Skin of body (tissue), 2 donors: ENCODE results near the gene GCC2. TPM values are rescaled to one million over a fixed set of nuclear protein-coding genes. Genes with fewer than 3 reads are reported as not detected.
A peak's percentile ranks its signal among the peaks of the same experiment; 100 is the strongest.
"Not testable (repeated sequence)": the region's sequence is repeated elsewhere in the genome, so short reads cannot be mapped to it uniquely, and the experiment has no call there.

Experiments
- DNase-seq: peaks from one replicate; lab custom pipeline; 2025; lab: John Stamatoyannopoulos, UW
- total RNA-seq: library from RNA; depleted of rRNA; stranded (reverse); fragments of >200 nt; gene quantifications from one replicate; pipeline ENCODE4 v1.2.3, GENCODE V29; 2014

Gene GCC2
- total RNA-seq, 1 donor from 2014 or later: 45.7 TPM

DNA sequence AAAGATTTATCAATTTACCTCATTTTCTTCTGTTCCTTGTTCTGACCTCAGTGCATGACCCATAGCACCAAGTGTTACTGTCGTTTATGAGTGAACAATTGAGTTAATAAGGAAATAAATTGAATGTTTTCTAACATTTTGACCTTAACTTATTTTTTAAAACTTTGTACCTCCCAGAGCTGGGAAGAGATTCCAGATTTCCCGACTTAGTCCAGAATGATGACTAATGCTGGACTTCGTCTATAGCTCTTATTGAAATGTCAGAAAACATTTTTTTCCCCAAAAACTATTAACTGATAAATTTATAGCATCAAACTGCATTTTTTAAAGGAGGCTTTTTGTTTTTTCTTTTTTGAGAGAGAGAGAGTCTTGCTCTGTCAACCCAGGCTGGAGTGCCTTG is 63.4 kb downstream of the GCC2 start:
- DNase-seq: peak; percentile 32

DNA sequence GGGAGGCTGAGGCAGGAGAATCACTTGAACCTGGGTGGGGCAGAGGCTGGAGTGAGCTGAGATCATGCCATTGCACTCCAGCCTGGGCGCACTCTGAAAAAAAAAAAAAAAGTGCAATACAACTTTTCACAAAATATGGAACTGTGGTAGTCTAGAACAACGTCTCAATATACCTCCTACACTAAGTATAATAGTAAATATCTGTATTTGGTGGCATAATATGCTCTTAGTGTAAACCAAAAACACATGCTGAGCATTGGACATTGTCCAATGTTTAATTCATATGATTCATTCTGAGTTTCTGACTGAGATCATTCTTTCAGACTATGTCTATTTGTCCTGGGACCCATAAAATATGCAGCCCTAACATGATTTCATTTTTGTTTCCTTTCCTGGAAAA is 65.5 kb downstream of the GCC2 start:
- DNase-seq: peak; percentile 52

DNA sequence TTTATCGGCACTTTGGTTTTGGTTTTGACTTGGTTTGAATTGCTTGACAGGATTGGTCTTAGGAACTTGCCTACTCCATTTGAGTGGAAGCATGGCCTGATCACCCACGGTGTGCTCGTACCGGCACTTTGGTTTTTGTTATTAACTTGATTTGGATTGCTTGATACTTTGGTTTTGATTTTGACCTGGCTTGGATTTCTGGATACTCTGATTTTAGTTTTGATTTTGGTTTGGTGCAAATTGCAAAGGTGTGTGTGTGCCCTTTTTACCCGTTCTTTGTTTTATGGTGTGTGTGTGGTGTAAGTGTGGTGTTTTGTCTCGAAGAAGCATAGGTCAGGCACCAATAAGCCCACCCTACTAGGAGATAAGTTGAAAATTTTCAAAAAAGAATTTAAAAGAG is 75.7 kb downstream of the GCC2 start:
- DNase-seq: not testable (repeated sequence)

DNA sequence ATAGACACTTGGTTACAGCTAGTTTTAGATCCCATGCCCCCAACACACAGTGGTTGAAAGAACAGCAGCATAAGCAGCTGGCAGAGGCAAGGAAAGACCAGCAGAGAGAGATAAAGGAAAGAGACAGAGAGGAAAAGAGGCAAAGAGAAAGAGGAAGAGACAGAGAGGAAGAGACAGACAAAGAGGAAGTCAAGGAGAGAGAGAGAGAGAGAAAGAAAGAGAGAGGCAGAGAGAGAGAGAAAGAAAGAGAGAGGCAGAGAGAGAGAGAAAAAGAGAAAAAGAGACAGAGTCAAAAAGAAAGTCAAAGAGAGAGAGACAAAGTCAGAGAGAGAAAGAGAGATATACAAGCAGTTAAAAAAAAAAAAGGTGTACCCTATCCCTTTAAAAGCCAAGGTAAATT is 76.3 kb downstream of the GCC2 start:
- DNase-seq: not testable (repeated sequence)

DNA sequence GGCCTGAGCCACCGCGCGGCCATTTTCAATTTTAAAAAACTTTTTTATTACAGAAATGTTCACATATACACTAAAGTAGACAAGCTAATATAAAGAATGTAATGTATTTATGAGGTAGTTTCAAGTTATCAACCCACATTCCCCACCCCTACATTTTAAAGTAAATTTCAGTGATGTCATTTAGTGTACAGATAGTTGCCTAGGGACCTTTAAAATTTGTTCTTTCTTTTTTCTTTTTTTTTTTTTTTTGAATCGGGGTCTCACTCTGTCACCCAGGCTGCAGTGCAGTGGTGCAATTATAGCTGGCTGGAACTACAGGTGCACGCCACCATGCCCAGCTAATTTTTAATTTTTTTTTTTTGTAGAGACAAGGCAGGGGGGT is 82.7 kb downstream of the GCC2 start:
- no peak for DNase-seq

DNA sequence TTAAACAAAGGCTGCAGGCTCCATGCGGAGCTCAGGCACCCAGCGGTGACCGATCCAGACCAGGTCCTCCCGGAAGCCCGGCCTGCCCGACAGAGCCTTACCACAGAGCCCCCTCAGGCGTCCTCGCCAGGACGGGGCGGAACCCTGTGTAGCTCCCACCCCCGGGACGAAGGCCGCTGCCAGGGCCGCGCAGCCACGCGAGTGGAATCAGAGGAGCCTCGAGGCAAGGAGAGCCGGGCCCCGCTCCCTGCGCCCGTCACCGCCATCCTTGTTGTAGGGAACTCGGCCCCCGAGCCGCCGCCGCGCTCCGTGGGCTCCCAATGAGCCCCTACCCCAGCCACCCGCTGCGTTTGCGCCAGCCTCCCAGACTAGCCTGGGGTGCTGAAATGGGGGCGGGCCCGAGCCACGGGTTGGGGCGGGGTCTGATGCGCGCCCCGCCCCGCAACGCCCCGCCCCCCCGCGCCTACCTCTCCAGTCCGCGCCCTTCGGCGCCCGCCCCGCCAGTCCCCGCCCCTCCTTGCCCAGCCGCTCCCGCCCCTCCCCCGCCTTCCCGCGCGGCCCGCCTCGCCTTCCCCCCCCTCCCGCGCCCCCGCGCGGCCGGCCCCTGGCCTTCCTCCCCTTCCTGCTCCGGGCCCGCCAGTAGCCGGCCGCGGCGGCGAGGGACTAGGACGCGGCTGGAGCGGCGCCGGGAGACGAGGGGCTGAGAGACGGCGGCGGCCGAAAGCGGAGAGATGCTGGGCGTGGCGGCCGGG is 85.0 kb downstream of the GCC2 start, which contains the start of gene LIMS1:
TSS of gene LIMS1 (plus strand) at position 639 of the 752 bp plus-strand sequence. CDS start at position 732, 93 bp downstream.
- peak; percentile 90 for DNase-seq

DNA sequence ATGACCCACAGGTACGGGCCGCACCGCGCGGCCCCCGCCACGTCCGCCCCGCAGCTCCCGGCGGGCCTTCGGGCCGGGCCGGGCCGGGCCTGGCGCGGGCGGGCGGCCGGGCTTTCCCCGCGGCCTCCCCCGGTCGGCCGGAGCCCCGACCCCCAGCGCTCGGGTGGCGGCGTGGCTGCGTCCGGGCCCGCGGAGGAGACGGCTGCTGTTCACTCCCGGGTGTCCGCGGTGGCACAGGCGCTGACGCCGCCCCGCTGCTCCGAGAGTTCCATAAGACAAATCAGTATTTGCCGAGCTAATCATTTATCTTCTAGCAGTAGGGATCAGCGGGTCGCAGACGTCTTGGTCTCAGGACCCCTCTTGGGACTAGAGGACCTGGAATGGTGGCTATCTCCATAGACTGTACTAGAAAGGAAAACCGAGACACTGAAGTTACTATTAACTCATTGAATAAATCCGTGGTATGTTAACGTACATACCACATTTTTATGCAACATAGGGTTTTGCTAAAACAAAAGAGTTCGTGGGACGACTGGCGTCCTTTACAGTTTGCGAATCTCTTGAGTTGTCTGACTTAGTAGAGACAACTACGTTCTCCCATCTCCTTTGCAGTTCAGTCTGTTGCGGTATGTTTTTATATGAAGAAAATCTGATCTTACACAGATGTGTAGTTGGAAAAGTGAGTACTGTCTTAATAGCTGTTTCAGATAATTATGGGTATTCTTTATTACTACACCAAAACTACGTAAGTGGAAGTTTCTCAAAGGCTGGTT is 85.8 kb downstream of the GCC2 start:
- peak; percentile 87 for DNase-seq

DNA sequence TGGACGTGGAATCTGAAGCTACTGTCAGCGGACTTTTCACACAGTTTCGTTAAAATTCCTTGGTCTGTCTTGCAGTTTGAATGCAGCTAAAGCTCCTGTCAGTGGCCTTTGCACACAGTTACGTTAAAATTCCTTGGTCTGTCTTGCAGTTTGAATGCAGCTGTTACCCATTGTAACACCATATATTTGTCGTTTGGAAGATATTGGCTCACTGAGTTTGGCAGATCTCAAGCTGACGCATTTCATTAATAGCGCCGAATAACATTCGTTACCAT is 86.3 kb downstream of the GCC2 start:
- DNase-seq: peak; percentile 87

DNA sequence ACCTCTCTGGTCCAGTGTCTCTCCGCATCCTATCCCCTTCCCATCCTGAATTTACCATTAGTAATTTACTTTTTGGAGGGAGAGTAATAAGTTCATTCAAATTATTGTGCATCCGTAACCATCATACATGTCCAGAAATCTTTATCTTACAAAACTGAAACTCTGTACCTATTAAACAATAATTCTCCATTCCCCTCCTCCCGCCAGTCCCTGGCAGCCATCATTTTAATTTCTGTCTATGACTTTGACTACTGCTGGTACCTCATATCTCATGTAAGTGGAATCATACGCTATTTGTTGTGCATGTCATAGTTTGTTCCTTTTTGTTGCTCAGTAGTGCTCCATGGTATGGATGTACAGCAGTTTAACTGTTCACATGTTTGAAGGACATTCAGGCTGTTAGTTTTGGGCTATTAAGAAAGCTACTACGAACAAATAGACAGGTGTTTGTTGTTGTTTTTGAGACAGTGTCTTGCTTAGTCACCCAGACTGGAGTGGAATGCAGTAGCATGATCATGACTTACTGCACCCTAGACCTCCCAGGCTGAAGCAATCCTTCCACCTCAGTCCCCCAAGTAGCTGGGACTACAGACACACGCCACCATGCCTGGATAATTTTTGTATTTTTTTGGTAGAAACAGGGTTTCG is 87.3 kb downstream of the GCC2 start:
- no peak for DNase-seq

DNA sequence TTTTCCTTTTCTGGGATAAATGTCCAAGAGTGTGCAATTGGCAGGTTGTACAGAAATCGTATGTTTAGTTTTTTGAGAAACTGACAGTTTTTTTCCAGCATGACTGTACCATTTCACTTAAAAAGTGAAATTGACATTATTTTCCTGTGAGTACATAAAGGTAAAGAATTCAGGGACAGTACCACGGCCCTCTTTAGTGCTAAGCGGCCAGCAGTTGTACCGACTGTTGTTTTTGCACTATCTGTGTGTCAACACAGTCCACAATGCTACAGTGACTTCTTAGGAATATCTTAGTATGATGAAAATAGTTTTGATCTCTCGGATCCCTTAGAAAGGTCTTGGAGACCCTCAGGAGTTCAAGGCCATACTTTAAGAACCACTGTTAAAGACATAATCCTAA is 87.9 kb downstream of the GCC2 start:
- no peak for DNase-seq

DNA sequence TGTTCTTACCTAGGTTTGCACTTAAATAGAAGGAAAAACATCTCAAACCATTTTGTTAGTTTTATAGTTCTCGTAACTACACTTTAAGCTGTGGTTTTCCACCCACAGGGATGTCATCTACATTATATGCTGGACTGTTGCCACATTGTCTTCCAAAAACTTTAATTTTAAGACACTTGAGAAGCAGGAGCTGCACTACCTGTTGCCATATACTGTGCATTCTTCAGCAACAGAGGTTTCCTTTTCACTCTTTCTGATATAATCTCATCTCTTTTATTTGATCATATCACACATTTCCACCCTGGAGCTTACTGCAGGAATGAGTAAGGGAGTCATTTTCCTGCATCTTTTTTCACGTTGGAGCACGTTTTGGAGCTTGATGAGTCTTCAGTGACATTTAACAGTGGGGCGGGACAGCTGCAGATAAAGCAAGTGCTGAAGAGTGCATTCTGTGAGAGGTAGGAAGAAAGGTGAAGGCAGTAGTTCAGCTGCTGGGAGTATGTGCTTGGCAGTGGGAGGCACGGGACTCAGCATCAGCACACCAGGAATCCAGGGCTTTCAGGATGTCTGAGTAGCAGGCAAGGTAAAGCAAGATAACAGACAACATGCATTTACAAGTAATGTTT is 89.1 kb downstream of the GCC2 start:
- DNase-seq: no peak

DNA sequence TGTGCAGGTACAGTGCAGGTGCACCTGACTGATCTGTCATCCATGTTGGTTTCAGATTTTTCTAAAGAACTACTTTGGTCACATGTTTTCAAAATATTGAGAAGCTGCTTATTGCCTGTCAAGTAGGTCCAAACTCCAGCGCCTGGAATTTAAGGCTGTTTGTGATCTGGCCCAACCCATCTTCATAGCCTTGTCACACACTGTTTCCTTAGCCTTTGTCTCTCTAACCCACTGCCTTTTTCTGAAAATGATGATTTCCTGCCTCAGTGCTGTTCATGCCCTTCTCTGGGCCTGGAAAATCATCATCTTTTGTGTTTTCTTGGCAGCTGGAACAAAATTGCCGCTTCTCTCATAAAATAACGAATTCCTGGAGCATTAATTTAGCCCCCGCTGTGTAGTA is 92.4 kb downstream of the GCC2 start:
- no peak for DNase-seq

DNA sequence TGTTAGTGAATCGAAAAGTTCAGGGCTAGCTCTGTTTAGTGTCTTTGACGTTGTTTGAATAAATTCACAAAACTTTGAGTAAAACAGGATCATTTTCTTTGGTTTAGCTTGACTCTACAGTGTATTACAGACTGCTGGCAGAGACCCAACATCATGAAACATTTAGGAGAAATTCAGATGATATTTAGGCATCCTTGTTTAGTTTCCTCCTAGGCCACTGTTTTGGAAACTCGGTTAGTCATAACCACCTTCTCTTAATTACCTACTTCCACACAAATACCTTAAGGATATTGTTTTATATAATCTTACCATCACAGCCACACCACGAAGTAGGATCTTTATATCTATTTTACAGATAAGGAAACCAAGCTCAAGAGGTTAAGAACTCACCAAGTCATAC is 93.1 kb downstream of the GCC2 start:
- DNase-seq: peak; percentile 71

DNA sequence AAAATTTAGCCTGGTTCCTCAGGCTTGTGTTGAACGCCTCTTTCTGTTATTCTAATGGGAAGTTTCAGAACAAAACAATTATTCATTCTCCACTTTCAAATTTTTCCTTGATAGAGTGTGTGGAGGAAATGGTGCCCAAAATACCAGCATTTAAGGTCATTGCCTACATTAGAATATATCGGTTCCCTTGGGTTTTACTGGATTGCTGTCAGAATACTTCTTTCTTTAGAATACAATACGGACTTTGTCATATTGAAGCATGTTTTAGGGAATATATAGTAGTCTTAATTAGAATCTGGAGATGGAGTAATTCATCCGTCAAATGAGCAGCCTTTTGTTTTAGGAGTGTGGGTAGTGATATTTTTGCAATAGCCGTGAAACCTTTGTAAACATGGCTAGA is 98.6 kb downstream of the GCC2 start:
- no peak for DNase-seq

DNA sequence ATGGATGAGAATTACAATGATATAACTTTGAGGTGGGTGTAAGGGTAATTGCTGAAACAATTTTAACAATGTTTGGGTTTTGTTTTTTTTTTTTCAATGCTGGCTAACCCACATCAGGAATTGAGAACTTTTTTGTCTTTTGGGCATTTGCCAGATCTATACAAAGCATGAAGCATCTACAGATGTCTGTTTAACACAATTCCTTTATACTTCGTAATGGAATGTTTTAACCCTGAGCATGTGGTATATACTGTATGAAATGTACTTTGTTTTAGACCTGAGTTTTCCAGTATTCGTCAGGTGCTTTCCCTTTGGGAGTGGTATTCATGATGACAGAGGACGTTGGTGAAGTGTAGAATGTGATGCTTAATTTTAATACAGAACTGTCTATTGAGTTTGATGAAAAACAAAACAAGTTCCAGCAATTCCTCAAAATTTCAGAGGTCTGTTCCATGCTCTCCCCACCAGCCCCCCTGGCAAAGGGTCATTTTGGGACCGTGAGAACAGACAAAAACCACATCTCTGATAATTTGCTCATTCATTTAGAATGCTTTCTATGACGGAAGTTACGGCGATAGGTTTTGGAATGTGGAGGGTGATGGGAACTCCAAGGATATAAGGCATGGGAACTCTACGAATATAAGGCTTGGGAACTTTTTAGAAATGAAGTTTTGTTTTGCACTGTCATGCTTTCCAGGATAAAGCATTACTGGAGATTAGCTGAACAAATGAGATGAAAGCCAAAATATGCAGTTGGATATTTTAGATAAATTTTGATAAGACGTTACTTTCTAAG is 99.4 kb downstream of the GCC2 start:
- DNase-seq: peak; percentile 21

DNA sequence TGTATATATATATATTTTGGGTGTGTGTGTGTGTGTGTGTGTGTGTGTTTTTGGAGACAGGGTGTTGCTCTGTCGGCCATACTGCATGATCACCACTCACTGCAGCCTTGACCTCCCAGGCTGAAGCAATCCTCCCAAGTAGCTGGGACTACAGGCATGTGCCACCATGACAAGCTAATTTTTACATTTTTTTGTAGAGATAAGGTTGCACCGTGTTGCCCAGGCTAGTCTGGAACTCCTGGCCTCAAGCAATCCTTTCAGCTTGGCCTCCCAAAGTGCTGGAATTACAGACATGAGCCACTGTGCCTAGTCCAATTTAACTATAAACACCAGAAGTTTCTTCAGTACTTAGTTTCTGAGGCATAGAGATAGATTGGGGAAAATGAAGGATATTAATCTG is 103.6 kb downstream of the GCC2 start:
- no peak for DNase-seq

DNA sequence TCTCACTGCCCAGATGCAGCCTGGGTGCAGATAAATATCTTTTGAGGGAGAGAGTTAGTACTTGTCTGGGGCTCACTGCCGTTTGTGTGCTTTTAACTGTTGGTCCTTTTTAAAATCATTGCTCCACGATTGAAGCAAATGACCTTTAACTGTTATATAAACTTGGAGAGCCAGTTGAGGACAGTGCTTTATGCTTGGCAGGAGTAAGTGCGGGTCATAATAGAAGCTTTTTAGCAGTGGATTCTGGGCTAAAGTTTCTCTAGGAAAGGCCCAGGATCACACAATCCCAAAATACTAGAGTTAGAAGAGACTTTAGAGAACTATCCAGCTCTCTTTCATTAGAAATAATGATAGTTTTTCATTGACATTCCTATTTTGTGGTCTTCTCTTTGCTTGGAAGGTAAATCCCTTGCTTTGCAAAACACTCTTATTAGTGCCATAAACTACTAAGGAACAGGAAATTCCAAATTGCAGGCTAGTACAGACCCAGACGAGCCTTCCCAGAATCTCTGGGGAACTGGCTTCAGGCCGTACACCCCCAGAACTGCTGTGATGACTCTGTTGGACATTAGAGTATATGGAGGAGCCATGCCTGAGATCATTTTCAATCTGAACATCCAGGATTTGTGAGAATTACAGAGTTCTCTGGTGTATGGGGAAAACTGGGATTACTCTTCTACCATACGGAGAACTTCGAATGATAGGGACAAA is 104.4 kb downstream of the GCC2 start:
- no peak for DNase-seq

DNA sequence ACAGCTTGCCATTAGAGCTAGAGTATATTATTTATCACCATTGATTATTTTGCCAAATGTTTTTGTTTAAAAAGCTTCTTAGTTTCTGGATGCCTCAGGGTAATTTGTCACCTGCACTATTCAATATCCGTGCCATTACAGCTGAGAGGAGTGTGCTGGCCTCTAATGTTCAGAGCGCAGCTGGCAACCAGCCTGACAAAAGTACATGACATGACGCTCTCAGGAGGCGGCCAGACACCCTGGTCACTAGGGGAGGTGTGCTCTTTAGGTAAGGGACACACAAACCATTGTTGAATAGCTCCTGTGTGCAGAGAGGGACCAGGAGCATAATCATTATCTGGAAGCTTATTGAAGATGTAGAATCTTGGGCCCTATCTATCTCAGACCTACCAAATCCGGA is 105.5 kb downstream of the GCC2 start:
- no peak for DNase-seq

DNA sequence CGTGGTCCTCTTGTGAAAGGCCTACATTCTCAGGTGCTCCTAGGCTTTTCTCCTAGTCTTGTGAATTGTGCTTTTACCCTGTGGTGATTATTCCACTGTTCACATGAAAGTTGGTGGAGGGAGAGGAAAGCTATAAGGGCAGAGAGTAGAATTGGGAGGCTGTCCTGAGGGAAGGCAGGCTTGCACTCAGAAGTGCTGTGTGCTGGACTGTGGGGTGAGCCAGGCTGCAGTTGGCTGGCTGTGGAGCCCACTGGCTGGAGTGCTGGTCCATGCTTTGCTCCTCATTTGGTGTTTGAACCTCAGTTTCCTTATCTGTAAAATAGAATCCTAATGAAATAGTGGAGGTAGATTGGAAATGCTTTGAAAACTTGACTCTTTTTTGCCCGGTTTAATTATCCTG is 106.6 kb downstream of the GCC2 start:
- no peak for DNase-seq

DNA sequence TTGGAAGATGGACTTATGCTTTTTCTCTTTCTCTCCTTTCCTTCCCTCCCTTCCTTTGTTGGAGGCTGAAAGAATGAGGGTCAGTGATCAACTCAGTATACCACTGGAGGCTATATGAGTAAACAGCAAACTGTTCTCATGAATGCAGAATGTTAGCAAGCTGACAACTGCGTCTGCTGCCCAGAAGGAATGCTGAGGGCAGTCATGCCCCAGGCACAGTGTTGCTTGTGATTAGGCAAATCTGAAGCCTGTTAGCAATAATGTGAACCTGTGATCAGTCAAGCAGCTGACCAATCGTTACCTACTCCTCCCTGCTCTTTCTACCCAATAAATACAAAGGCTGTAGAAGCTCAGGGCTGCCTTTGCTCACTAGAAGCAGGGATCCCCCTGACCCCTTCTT is 107.6 kb downstream of the GCC2 start:
- not testable (repeated sequence) for DNase-seq
